ENCODE results near the gene FAM53A.

The FAM53A gene

DNA sequence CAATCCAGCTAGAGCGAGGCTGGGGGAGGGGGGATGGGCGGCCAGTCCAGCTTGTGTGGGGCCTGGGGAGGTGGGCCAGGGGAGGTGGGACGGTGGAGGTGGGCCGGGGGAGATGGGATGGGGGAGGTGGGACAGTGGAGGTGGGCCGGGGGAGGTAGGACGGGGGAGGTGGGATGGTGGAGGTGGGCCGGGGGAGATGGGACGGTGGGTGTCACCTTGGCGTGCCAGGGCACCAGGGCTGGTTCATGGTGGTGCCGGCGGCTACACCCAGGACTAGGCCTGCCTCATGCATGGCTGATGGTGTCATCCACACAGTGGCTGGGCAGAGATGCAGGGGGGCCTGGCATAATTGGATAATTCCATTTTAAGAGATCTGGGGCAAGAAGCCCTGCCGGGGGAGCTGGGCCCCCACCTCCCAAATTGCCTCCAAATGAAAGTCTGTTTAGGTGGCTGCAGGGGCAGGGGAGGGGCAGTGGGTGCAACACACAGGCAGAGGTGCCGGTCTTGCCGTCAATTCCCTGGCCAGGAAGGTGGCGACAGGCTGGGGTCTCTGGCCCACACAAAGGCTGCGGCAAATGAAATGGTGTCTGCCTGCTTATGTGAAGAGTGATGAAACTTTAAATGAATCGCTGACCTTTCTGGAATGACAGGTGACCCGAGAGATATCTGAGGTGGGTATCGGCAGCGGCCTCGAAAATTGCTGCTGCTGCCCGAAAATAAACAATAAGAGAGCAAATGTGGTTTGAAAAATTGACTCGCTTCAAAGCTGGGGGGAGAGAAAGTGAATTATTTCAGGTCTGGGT lies 82.1 kb downstream of the FAM53A start:
- no peak for DNase-seq

DNA sequence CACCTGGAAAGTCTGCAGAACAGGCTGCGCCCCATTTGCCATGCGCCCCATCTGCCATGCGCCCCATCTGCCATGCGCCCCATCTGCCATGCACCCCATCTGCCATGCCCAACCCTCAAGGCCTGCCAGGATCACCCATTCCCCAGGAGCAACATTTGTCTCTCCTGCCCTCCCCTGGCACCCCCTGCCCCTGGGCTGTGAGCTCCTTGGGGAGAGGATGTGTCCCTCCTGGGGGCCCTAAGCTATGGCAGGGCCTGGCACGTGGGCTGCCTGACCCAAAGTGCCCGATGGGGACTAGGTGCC lies 82.6 kb downstream of the FAM53A start:
- DNase-seq: no peak

DNA sequence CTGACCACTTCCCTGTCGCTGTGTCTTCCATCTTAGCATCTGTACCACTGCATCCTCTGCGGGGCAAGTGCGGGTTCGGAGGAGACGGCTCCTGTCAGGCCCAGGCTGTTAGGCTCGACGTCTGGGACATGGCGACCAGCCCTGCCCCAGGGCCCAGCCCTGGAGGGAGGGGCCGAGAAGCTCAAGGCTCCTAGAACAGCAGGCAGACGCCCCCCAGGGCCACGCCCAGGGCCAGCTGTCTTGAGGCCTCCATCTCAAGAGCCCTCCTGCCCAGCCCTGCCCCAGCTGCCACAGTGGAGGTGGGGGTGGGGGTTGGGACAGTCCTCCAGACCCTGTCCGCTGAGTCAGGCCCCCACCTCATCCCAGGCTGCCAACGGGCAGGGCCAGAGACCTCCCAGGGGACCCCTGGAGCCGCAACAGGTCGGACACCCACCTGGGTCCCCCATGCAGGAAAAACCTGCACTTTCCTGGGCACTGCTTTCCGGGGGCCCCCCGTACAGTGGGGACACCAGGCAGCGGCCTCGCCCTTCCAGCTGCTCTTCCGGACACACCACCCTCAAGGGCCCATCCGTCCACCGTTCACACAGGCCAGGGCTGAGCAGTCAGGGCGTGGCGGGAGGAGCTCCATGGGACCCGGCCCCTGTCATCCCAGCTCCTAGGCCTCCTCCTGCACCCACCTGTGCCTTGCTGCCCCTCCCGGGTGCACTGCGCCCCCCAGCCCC lies 83.1 kb downstream of the FAM53A start:
- no peak for DNase-seq

DNA sequence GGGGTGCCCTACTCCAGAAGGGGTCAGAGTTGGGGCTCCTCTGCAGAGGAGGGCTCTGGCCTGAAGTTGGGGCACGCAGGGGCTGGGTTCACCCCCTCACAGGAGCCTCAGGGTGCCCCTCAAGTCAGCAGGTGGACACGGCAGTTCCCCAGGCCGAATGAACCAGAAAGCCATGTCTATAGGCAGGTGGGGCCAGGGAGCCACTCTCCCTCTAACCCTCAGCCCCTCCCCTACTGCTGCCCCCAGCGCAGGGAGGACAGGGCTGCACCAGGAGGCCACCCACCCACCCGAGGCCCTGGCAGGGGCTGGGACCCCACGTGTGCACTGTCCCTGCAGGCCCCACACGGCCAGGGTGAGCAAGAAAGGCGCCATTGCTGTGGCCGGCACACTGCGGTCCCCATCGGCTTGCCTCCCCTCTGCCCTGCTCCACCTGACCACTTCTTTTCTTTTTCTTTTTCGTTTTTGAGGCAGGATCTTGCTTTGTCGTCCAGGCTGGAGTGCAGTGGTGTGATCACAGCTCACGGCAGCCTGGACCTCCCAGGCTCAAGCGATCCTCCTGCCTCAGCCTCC lies 83.8 kb downstream of the FAM53A start:
- DNase-seq: no peak

DNA sequence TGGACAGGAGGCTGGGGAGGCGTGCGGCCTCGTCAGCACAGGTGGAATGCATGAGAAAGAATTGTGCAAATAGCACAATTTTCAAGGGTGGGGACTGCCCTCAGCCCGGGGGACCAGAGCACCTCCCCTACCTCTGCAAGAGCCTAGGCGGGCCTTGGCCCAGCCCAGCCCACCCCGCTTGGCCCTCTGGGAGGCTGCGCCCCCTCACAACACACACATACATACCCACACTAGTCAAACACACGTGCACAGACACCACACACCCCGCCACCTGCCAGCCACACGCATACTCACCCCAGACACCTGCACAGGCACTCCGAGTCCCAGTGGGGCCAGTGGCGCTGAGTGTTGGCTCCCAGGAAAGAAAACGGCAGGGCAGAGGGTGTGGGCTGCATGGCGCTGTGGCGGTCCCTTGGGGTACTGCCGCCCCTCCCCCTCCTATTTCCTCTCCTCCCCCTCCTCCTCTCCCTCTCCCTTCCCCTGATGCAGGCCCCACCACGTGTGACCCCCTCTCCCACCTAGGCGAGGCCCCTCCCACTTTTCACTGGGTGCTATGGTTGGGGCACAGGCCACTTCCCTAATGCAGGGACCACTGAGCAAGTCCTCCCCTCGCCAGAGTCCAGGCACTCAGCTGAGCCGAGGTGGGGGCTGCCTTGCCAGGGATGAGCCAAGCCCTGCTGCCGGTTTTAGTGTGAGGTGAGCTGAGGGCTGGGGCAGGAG lies 84.5 kb downstream of the FAM53A start:
- no peak for DNase-seq

DNA sequence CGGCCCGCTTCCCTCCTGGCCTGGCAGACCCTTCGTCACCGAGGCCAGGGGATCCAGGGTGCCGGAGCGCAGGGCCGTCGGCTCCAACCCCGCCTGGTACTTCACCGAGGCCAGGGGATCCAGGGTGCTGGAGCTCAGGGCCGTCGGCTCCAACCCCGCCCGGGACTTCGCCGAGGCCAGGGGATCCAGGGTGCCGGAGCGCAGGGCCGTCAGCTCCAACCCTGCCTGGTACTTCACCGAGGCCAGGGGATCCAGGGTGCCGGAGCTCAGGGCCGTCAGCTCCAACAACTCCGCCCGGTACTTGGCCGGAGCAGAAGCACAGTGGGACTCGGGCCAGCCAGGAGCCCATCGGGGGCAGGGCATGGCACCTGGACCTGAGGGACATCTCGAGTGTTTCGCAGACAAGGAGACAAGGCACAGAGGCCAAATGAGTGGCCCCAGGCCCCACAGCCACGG lies 85.1 kb downstream of the FAM53A start:
- DNase-seq: no peak

DNA sequence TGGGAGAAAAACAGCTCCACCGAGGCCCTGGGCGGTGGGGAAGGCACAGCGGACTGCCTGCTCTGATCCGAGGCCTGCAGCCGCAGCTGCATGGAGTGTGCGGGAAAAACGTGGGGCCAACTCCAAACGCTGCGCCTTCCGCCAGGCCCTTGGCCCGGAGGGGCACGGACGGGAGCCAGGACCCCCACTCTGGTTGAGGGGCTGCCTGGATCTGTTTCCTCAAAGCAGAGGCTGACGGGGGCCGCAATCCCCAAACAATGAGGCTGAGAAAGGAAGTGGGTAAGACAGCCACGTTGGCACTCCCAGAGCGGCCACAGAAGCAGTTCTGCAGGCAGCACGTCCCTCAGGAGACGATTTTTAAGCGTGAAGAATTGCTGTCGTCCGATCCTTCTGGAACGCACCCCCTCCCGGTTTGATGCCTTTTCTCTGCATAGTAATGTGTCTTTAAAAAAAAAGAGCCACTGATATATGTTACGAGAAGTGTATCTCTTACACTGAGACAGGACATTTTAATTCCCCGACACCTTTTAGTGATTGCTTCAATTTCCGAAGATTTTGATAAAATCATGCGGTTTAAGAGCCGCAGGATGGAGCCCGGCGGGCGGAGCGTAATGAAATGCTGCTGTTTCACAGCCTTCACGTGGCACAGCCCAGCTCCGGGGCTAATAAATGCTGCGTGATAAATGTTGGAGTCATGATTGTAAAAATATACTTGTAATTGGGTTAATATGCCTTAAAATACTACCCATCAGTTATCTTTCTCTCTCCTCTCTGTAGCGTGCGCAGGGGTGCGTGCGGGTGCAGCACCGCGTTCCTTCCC lies 85.7 kb downstream of the FAM53A start:
- DNase-seq: no peak

DNA sequence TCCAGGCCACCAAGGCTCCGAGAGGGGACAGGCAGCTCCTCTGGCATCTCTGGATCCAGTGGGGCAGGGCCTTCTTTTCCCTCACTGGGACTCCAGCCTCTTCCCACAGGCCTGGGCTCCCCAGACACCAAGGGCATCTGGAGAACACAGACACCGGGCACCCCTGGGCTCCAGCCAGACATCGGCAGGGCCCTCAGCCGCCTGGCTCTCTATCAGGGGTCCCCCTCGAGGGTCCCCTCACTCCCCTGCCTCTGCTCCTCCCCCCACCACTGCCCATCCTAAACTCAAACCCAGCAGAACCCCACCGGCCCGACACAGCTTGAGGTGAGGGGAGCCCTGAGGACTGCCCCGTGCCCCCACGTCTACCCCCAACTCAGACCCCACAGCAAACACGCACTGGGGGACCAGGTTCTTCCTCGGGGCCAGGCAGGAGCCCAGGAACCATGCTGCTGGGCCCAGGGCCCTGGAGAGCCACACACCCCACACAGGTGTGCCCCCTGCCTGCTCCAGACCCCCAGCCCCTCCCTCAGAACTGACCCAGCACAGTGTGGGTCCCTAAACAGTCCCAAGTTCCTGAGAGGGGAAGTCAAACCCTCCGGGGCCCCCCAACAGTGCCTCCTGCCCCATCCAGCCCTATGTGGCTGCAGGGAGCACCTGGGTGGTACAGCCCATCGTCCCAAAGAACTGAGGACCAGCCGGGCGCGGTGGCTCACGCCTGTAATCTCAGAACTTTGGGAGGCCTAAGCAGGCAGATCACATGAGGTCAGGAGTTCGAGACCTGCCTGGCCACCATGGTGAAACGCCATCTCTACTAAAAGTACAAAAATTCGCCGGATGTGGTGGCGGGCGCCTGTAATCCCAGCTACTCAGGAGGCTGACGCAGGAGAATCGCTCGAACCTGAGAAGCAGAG lies 86.8 kb downstream of the FAM53A start:
- no peak for DNase-seq

DNA sequence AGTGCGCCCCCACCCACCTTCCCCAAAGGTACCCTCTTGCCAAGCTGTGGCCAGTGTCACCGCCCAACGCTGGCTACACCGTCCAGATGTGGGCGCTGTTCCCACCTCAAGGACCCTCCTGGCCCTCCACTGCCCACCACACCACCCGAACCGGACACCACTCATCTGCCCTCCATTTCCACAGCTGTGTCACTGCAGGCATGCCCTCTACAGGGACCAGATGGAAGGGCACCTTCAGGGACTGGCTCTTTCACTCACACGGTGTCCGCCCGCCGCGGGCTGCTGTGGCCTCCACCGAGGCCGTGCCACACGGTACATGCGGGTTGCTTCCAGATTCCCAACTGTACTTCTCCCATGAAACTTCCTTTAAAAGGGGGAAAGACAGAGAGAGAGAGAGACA lies 87.7 kb downstream of the FAM53A start:
- no peak for DNase-seq

DNA sequence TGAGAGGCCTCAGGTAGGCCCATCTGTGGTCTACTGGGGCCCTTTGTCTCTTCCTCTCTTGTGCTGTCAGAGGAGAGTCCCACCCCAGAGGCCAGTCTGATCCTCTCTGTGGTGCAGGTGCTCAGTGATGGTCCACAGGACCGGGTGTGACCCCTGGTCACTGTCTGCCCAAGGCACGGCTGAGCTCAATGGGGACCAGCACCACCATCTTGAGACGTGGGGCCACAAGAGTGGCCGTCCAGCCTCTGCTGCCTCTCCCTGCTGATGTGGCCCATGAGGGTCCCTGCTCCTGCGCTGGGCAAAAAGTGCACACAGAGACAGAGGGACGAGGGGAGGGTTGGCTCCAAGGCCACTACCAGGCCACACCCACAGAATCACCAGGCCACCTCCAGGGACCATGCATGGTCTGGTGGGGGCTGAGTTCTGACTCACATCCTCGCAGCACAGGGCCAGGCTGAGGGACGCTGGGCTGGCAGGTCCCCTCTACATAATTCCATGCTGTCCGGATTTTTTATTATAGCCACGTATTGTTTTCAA lies 88.3 kb downstream of the FAM53A start:
- DNase-seq: no peak

DNA sequence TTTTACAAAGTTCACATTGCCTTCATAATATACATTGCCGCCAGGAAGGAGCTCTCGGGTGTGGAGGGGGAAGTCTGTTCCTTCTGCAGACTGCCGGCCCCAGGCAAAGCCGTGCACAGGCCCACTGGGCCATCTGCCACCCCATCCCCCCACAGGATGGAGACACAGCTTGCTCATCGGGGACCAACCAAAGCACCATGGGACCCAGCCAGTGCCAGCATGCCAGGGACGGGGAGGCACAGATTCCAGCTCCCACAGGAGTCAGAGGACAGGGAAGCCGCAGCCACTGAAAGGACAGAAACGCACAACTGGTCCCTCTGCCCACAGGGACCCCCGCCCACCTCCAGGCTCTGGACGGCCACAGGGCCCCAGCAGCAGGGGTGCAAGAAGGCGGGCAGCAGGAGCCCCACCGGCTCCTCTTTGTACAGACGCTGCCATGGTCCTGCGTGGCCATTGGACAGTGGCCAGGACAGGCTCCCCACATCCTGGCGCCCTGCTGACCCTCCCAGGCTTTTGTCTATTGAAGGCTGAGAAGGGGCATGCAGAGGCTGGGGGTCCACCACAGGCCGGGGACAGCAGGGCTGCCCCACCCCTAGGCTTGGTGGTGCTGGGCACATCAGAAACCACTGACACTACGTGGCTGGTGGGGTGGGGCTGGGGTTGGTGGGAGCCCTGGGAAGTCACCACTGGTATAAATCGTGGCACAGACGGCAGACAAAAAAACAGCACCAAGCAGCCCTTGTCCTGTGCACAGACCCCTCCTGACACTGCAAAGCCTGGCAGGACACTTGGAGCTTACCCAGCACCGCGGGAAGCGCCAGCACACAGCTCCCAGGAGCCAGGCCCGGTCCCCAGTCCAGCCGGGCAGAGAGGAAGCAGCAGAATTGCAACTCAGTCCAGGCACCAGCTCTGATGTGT lies 89.0 kb downstream of the FAM53A start:
- DNase-seq: no peak

DNA sequence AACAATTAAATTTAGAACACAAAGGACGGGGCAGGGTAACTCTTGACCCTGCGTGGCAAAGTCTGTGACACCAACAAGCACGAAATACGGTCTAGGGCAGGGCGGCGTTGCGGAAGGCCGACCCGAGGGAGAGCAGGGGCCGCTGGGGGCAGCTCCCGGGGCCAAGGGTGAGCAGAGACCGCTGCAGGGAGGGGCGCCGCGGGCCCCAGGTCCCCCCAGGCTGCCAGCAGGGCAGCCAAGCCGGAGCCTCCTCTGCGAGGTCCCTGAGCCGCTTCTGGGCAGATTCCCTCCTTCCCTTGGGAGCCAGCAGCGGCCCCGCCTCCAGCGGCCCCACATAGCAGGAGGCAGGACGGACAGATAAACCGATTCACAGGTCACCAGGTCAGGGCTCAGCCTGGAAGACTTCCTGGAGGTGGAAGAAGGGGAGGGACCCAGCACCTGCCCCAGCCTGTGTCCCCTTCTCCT lies 90.2 kb downstream of the FAM53A start:
- no peak for DNase-seq

DNA sequence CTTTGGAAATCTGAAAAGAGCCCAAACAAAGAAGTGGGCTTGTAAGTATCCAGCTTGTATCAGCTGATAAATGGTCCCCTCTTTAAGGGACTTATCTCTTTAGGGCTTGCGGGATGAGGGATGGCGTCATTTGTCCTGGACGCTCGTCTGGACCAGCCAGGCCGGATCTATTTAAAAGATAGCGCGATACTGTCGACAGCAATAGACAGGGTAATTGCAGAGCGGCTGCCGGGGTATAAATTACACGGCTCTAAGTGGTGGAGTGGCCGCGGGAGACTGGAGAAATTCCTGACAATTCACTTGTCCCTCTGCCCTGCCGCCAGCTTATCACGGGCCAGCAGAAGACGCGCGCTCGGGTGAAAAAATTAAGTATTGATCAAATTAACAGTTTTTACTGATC lies 90.7 kb downstream of the FAM53A start:
- DNase-seq: no peak

DNA sequence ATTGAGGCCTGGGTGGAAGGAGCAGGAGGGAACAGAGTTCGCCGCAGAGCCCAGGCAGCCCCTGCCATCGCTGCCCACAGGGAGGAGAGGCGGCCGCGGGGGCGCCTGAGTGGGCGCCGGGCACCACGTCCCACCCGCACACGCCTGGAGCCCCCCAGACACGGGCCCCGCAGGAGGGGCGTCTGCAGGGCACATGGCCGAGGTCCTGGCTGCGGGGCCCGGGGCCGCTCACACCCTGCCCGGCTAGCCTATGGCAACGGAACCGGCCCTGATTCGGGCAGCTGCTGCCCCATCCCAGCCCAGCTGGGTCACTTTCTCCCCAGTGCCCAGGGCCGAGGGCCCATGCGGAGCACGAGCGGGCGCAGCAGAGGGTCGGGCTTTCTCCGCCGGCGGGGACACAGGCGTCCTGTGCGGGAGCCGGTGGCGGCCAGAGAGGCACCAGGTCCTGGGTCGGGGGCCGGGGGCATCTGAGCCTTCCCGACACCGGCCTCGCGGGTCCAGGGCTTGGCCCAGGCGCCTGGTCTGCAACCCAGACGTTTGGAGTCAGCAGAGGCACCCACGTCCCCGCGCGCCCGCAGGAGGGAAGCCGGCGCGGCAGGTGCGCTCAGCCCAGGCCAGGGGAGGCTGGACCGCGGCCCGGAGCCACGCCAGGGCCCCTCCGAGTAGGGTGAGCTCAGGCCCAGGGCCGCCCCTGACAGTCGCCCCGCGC lies 91.2 kb downstream of the FAM53A start:
- peak; percentile 12 for DNase-seq

DNA sequence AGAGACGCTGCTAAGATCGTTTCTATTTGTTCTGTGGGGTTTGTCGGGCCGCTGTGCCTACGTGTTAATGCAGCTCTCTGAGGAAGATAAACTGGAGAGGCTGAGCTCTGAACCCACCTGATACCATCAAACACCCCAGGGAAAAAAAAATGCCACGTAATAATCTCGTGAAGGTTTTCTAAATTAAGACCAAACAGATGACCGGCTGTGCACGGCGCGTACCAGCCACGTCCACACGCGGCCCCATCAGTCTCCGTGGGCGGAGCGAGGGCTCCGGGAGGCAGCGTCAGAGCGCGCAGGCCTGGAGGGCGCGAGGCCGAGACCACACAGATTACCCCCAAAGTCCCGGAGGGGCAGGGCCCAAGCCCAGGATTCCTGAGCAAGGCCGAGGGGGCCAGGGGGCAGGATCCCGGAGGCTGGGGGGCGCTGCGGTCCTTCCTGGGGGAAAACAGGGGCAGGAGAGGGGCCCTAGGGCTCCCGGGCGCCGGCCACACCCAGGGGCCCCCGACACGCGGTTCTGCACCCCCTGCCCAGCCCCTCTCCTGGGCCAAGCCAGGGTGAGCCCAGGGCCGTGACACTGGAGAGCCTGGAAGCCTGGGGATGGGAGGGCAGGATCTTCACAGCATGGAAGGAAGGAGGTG lies 91.9 kb downstream of the FAM53A start:
- no peak for DNase-seq

DNA sequence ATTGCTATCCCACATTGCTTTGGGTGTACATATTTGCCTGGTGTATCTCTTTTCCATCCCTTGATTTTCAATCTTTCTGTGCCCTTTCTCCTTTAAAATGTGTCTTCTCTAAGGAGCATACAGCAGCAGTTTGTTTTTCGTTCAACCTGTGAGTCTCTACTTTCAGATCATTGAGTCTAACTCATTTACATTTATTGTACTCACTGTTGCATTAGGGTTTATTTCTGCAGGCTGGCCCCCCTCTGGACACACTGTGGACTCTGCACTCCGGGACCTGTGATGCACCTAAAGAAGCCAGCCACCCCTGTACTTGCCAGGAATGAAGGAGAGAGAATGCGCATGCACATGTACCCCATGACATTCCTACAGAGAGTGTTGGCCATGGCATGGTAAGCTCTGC lies 93.0 kb downstream of the FAM53A start:
- no peak for DNase-seq

DNA sequence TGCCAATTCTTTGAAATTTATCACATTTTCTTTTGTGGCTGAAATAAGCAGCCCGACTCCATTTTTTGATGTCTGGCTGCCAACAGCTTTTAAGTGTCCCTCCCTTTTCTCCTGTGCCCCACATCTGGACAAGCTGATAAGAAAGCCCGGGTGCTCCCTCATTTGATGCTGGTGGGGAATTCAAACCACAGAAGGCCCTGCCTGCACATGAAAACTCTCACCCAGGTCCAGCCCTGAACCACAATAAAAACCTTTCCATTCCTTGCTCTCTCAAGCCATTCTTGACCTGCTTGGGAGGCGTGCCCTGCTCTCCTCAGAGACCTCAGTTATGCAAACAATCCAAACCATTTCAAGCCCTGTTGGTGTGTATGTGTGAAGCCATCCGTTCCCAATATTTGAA lies 93.9 kb downstream of the FAM53A start:
- no peak for DNase-seq
